ENCODE data around the gene PGPEP1.
"Not testable (repeated sequence)": the region's sequence is repeated elsewhere in the genome, so short reads cannot be mapped to it uniquely, and the experiment has no call there.

PGPEP1 gene

GRCh38 chr19:18332917-18333530 lies 7.4 kb upstream of the PGPEP1 start:
- no peak for DNase-seq (ENCODE audit: low spot score)

GRCh38 chr19:18333680-18334079 lies 6.7 kb upstream of the PGPEP1 start:
- DNase-seq (ENCODE audit: low spot score), result no peak

GRCh38 chr19:18336121-18336520 lies 4.3 kb upstream of the PGPEP1 start:
- DNase-seq (ENCODE audit: low spot score), result no peak

GRCh38 chr19:18338541-18338940 lies 1.9 kb upstream of the PGPEP1 start:
- DNase-seq (ENCODE audit: low spot score), result peak; percentile 1

GRCh38 chr19:18339723-18340122 lies 675 bp upstream of the PGPEP1 start:
- peak; percentile 40 for DNase-seq (ENCODE audit: low spot score)

GRCh38 chr19:18340990-18341868 lies 831 bp downstream of the PGPEP1 start:
- peak; percentile 84 for DNase-seq (ENCODE audit: low spot score)

- peak; percentile 5 for DNase-seq (ENCODE audit: low spot score)
Measured at GRCh38 chr19:18342090-18342632, 1.8 kb downstream of the PGPEP1 start.

GRCh38 chr19:18344582-18344950 lies 4.2 kb downstream of the PGPEP1 start:
- DNase-seq (ENCODE audit: low spot score), result no peak

GRCh38 chr19:18345296-18345695 lies 4.9 kb downstream of the PGPEP1 start:
- DNase-seq (ENCODE audit: low spot score), result no peak

GRCh38 chr19:18346091-18346490 lies 5.7 kb downstream of the PGPEP1 start:
- DNase-seq (ENCODE audit: low spot score), result peak; percentile 8

GRCh38 chr19:18348171-18348570 lies 7.8 kb downstream of the PGPEP1 start:
- DNase-seq (ENCODE audit: low spot score), result no peak

- DNase-seq (ENCODE audit: low spot score), result not testable (repeated sequence)
Measured at GRCh38 chr19:18348818-18349339, 8.5 kb downstream of the PGPEP1 start.

- DNase-seq (ENCODE audit: low spot score), result peak; percentile 88
Measured at GRCh38 chr19:18349524-18350128, 9.2 kb downstream of the PGPEP1 start.

GRCh38 chr19:18350490-18350889 lies 10.1 kb downstream of the PGPEP1 start:
- no peak for DNase-seq (ENCODE audit: low spot score)

GRCh38 chr19:18351544-18351943 lies 11.1 kb downstream of the PGPEP1 start:
- no peak for DNase-seq (ENCODE audit: low spot score)

- no peak for DNase-seq (ENCODE audit: low spot score)
Measured at GRCh38 chr19:18353378-18354005, 13.1 kb downstream of the PGPEP1 start.

- DNase-seq (ENCODE audit: low spot score), result not testable (repeated sequence)
Measured at GRCh38 chr19:18354743-18355142, 14.3 kb downstream of the PGPEP1 start.

- no peak for DNase-seq (ENCODE audit: low spot score)
Measured at GRCh38 chr19:18357041-18357440, 16.6 kb downstream of the PGPEP1 start.

GRCh38 chr19:18361646-18362045 lies 21.2 kb downstream of the PGPEP1 start:
- DNase-seq (ENCODE audit: low spot score), result no peak

- DNase-seq (ENCODE audit: low spot score), result no peak
Measured at GRCh38 chr19:18362934-18363542, 22.6 kb downstream of the PGPEP1 start.

- no peak for DNase-seq (ENCODE audit: low spot score)
Measured at GRCh38 chr19:18363787-18364186, 23.4 kb downstream of the PGPEP1 start.

Data from AG20443 (cell line).